Measurements from ENCODE around the gene CHTF18. TPM values are rescaled to one million over a fixed set of nuclear protein-coding genes. Genes with fewer than 3 reads are reported as not detected.
"Not testable (repeated sequence)": the region's sequence is repeated elsewhere in the genome, so short reads cannot be mapped to it uniquely, and the experiment has no call there.

Gene CHTF18
- total RNA-seq, 2 donors from 2014 or later, result 7.5 to 14.5 TPM

DNA sequence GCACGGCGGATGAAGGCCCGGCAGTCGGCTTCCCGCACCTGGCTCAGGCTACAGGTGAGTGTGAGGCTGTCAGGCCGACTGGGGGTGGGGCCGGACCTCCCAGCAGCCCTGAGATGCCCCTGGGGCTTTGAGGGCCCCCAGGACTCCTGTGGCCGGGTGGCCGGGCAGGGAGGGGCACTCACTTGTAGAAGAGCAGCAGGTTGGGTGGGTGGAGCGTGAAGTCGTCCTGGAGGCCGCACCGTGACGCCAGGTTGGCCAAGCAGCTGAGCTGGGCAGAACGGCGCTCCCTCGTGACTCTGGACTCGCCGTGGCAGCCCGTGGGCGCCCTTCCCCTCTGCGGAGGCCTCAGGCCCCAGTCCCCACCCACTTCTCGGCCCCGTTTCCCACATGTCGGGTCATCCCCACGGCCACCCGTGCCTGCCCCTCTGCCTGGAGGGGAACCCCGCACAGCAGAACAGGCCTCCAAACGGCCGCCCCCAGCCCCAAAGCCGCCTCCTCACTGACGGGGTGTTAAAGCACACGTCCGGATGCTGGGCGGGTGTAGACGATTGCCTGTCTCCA is 13.1 kb upstream of the CHTF18 start:
- no peaks in the 10 kb centered on the region for H3K36me3 ChIP-seq (replicated peaks in 1 of 2; ENCODE audit: insufficient read depth in 1 of 2, low read depth in 2 of 2)
- no peak overlapping the region for H3K27ac ChIP-seq
- ATAC-seq (no peak), DNase-seq (no peak)
- TF ChIP-seq, protein P1, sequence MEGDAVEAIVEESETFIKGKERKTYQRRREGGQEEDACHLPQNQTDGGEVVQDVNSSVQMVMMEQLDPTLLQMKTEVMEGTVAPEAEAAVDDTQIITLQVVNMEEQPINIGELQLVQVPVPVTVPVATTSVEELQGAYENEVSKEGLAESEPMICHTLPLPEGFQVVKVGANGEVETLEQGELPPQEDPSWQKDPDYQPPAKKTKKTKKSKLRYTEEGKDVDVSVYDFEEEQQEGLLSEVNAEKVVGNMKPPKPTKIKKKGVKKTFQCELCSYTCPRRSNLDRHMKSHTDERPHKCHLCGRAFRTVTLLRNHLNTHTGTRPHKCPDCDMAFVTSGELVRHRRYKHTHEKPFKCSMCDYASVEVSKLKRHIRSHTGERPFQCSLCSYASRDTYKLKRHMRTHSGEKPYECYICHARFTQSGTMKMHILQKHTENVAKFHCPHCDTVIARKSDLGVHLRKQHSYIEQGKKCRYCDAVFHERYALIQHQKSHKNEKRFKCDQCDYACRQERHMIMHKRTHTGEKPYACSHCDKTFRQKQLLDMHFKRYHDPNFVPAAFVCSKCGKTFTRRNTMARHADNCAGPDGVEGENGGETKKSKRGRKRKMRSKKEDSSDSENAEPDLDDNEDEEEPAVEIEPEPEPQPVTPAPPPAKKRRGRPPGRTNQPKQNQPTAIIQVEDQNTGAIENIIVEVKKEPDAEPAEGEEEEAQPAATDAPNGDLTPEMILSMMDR (IDR thresholded peaks at IDR 0.05), result no peak
- TF ChIP-seq POLR2A (IDR thresholded peaks at IDR 0.05), result no peak
- H3K4me1 ChIP-seq, result no peaks in the 10 kb centered on the region
- WGBS, 2 donors, result 65 to 84% methylated on average over 5 to 34 of the region's 36 CpGs
- H3K9me3 ChIP-seq, result no peaks in the 10 kb centered on the region
- H3K4me3 ChIP-seq, result no peak overlapping the region
- no peaks in the 10 kb centered on the region for H3K27me3 ChIP-seq
- intact Hi-C loops (cut with DNase I), result no loop called here

DNA sequence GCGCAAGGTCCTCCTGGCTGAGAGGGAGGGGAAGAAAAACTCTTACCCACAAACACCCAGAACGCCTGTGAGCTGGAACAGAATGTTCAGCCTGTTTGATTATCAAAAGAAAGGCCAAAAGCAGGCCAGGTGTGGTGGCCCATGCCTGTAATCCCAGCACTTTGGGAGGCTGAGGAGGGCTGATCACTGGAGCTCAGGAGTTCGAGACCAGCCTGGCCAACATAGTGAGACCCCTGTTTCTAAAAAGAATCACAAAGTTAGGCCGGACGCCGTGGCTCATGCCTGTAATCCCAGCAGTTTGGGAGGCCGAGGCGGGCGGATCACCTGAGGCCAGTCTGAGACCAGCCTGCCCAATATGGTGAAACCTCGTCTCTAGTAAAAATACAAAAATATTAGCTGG is 12.1 kb upstream of the CHTF18 start:
- H3K4me1 ChIP-seq; intact Hi-C loops (cut with DNase I); DNase-seq; ATAC-seq; H3K36me3 ChIP-seq (replicated peaks in 1 of 2; ENCODE audit: insufficient read depth in 1 of 2, low read depth in 2 of 2); H3K27me3 ChIP-seq; H3K9me3 ChIP-seq; H3K4me3 ChIP-seq; H3K27ac ChIP-seq: not testable (repeated sequence)
- WGBS, 2 donors, result 84 to 88% methylated on average over 9 to 10 of the region's 10 CpGs

DNA sequence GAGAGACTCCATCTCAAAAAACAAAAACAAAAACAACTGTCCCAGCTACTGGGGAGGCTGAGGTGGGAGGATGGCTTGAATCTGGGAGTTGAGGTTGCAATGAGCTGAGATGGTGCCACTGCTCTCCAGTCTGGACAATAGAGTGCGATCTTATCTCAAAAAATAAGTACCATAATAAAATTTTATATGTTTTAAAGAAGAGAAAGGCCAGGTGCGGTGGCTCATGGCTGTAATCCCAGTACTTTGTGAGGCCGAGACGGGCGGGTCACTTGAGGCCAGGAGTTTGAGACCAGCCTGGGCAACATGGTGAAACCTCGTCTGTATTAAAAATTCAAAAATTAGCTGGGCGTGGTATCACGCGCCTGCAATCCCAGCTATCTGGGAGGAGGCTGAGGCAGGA is 11.6 kb upstream of the CHTF18 start:
- Histone ChIP-seq H3K27ac (no peak overlapping the region), H3K4me3 (no peak overlapping the region), H3K9me3 (no peaks in the 10 kb centered on the region), H3K27me3 (no peaks in the 10 kb centered on the region), H3K4me1 (no peaks in the 10 kb centered on the region), H3K36me3 (replicated peaks in 1 of 2; ENCODE audit: insufficient read depth in 1 of 2, low read depth in 2 of 2) (no peaks in the 10 kb centered on the region)
- intact Hi-C loops (cut with DNase I), result no loop called here
- ATAC-seq (no peak), DNase-seq (no peak)
- TF ChIP-seq, protein P1 (IDR thresholded peaks at IDR 0.05), result no peak
- no peak for TF ChIP-seq POLR2A (IDR thresholded peaks at IDR 0.05)
- 86 to 88% methylated on average over 9 of the region's 9 CpGs for WGBS, 2 donors

DNA sequence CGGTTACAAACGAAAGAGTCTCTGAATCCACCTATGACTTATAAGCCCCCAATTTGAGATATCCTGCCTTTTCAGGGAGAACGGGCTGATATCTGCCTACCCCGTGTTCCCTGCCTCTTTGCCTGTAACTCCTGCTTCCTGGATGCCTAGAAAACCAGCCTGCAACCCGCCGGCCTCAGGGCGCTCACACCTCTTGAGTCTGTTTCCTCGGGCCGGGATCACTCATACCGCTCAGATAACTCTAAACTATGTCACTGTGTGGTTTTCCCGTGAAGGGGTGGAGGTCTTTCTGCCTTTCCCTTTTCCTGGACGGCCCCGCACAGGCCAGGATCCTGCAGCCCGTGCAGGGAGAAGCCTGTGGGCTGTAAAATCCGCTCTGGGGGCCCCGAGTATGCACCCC is 10.6 kb upstream of the CHTF18 start:
- no peak overlapping the region for H3K27ac ChIP-seq
- intact Hi-C loops (cut with DNase I), result no loop called here
- H3K36me3 ChIP-seq (replicated peaks in 1 of 2; ENCODE audit: insufficient read depth in 1 of 2, low read depth in 2 of 2), result no peaks in the 10 kb centered on the region
- H3K4me1 ChIP-seq, result no peaks in the 10 kb centered on the region
- peaks cover 0 to 2% of the 10 kb centered on the region in 2 donors for H3K27me3 ChIP-seq
- no peaks in the 10 kb centered on the region for H3K9me3 ChIP-seq
- ATAC-seq (no peak), DNase-seq (no peak)
- WGBS, 2 donors, result 28 to 36% methylated on average over 14 to 16 of the region's 16 CpGs
- no peak overlapping the region for H3K4me3 ChIP-seq
- no peak for TF ChIP-seq POLR2A (IDR thresholded peaks at IDR 0.05)
- TF ChIP-seq, protein P1 (IDR thresholded peaks at IDR 0.05), result no peak

DNA sequence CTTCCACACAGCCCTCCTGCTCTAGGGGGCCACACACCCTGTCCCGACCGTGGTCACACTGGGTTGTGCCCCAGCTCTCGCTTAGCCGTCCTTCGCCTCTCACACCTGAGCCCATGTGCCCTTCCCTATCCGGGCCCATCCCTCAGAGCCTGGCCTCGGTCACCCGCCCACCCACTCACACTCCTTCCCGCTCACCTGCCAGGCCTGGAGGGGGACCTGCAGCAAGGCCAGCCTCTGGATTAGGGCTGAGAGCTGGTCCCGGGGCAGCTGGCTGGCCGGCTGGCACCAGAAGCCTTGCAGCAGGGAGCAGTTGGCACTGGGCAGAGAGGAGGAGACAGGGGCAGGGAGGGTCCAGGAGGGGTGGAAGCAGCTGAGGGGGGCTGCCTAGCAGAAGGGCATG is 10.0 kb upstream of the CHTF18 start:
- Histone ChIP-seq H3K27me3 (peaks cover 0 to 6% of the 10 kb centered on the region in 2 donors), H3K4me1 (no peaks in the 10 kb centered on the region), H3K4me3 (no peak overlapping the region), H3K9me3 (no peaks in the 10 kb centered on the region), H3K36me3 (replicated peaks in 1 of 2; ENCODE audit: insufficient read depth in 1 of 2, low read depth in 2 of 2) (no peaks in the 10 kb centered on the region), H3K27ac (no peak overlapping the region)
- no peak for TF ChIP-seq POLR2A (IDR thresholded peaks at IDR 0.05)
- TF ChIP-seq, protein P1 (IDR thresholded peaks at IDR 0.05), result no peak
- no peak for DNase-seq
- WGBS, 2 donors, result 54 to 64% methylated on average over 11 of the region's 11 CpGs
- intact Hi-C loops (cut with DNase I), result no loop called here
- no peak for ATAC-seq

Measured in body of pancreas (tissue), 4 donors.